Measurements from ENCODE around the gene IFIT2. TPM values are rescaled to one million over a fixed set of nuclear protein-coding genes. Genes with fewer than 3 reads are reported as not detected.

IFIT2 gene
- total RNA-seq, 2 experiments from 2014 or later = 39.2 to 41.6 TPM

- ChIA-PET POLR2A (no interaction called here), CTCF (interaction anchor here (1.0 to 1.1 kb wide), 2 partner anchors 11 to 25 kb away, joined by 3 to 5 read pairs; no protein-coding TSS in a partner anchor)
- intact Hi-C loops (cut with micrococcal nuclease) = no loop called here
- DNase-seq (no peak), ATAC-seq (no peak)
- TF ChIP-seq CTCF (IDR thresholded peaks at IDR 0.05) = no peak
- H3K27me3 Mint-ChIP-seq = peaks cover 21% of the 10 kb centered on the region
- H3K4me3 Mint-ChIP-seq = no peak overlapping the region
- no peaks in the 10 kb centered on the region for H3K9me3 Mint-ChIP-seq
- H3K36me3 Mint-ChIP-seq (ENCODE audit: low read depth) = no peaks in the 10 kb centered on the region
- no peak overlapping the region for H3K27ac Mint-ChIP-seq
- no peaks in the 10 kb centered on the region for H3K4me1 Mint-ChIP-seq (ENCODE audit: low read depth)
Measured at GRCh38 chr10:89344156-89344555, 42.3 kb downstream of the IFIT2 start.

GRCh38 chr10:89345367-89346000, 43.6 kb downstream of the IFIT2 start:
- Mint-ChIP-seq H3K4me3 (no peak overlapping the region), H3K27me3 (peaks cover 28% of the 10 kb centered on the region), H3K4me1 (ENCODE audit: low read depth) (peaks cover under 1% of the 10 kb centered on the region), H3K27ac (no peak overlapping the region), H3K9me3 (no peaks in the 10 kb centered on the region), H3K36me3 (ENCODE audit: low read depth) (no peaks in the 10 kb centered on the region)
- ChIA-PET CTCF (interaction anchor here (2.9 kb wide), 1 partner anchor 24 kb away, joined by 6 read pairs; no protein-coding TSS in a partner anchor), POLR2A (no interaction called here)
- no peak for TF ChIP-seq CTCF (IDR thresholded peaks at IDR 0.05)
- ATAC-seq = no peak
- intact Hi-C loops (cut with micrococcal nuclease) = no loop called here
- DNase-seq = no peak

GRCh38 chr10:89346405-89347254, 44.8 kb downstream of the IFIT2 start:
- DNase-seq (no peak), ATAC-seq (no peak)
- Mint-ChIP-seq H3K4me1 (ENCODE audit: low read depth) (peaks cover 9% of the 10 kb centered on the region), H3K36me3 (ENCODE audit: low read depth) (no peaks in the 10 kb centered on the region), H3K27ac (no peak overlapping the region), H3K4me3 (no peak overlapping the region), H3K27me3 (peaks cover 31% of the 10 kb centered on the region), H3K9me3 (no peaks in the 10 kb centered on the region)
- intact Hi-C loops (cut with micrococcal nuclease) = no loop called here
- ChIA-PET CTCF (interaction anchor here (1.2 to 2.9 kb wide), 2 partner anchors 8 to 22 kb away, joined by 3 to 6 read pairs; no protein-coding TSS in a partner anchor), POLR2A (interaction anchor here (0.6 kb wide), 2 partner anchors 15 to 390 kb away, joined by 3 read pairs; no protein-coding TSS in a partner anchor)
- no peak for TF ChIP-seq CTCF (IDR thresholded peaks at IDR 0.05)

- CTCF ChIA-PET = interaction anchor here (1.2 to 2.9 kb wide), 2 partner anchors 10 to 21 kb away, joined by 3 to 6 read pairs; no protein-coding TSS in a partner anchor
- POLR2A ChIA-PET = interaction anchor here (0.6 kb wide), 1 partner anchor 255 kb away, joined by 3 read pairs; no protein-coding TSS in a partner anchor
- Mint-ChIP-seq H3K36me3 (ENCODE audit: low read depth) (no peaks in the 10 kb centered on the region), H3K27me3 (peaks cover 31% of the 10 kb centered on the region), H3K27ac (no peak overlapping the region), H3K4me3 (no peak overlapping the region), H3K4me1 (ENCODE audit: low read depth) (peaks cover 15% of the 10 kb centered on the region), H3K9me3 (no peaks in the 10 kb centered on the region)
- no peak for TF ChIP-seq CTCF (IDR thresholded peaks at IDR 0.05)
- ATAC-seq (no peak), DNase-seq (no peak)
- intact Hi-C loops (cut with micrococcal nuclease) = no loop called here
Measured at GRCh38 chr10:89347701-89348457, 46.0 kb downstream of the IFIT2 start.

Data from activated CD8-positive, alpha-beta T cell treated with anti-CD3 and anti-CD28 coated beads for 36 hours (primary cell).